ENCODE results near the gene SLC25A23. TPM values are rescaled to one million over a fixed set of nuclear protein-coding genes. Genes with fewer than 3 reads are reported as not detected.
"Not testable (repeated sequence)": the region's sequence is repeated elsewhere in the genome, so short reads cannot be mapped to it uniquely, and the experiment has no call there.

The SLC25A23 gene
- total RNA-seq, 1 donor from 2014 or later, result 32.5 TPM

DNA sequence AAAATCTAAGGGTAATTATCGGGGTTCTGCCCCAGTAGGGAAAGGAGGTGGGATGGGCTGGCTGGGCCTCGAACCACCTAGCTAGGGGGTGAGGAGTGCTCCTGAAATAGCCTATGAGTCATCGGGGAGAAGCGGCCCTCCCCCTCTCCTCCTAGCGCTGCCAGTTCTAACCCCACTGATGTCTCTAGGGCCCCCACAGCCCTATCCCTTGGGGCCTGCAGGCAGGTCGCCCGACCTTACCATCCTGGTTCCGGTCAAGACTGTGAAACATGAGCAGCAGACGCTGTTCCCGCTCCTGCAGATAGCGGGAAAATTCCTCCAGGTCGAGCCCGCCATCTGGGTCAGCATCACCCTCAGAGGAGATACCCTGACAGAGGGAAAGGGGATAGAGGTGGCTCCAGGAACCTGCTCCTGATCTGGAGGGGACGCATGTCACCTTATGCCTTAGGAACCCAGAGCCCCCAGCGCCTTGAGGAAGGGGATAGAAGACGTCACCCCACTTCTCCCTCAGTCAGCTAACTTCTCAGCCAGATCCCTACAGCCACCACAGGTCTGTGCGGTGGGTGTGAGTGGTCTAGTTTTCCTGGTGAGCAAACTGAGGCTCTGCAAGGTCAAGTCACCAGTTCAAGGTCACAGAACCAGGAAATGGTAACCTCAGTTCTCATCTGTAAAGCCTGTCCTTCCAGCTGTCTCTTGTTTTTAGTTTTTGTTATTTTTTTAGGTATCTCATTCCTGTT lies 1.5 kb downstream of the SLC25A23 start:
- no peak for DNase-seq (ENCODE audit: low read depth, low spot score)

DNA sequence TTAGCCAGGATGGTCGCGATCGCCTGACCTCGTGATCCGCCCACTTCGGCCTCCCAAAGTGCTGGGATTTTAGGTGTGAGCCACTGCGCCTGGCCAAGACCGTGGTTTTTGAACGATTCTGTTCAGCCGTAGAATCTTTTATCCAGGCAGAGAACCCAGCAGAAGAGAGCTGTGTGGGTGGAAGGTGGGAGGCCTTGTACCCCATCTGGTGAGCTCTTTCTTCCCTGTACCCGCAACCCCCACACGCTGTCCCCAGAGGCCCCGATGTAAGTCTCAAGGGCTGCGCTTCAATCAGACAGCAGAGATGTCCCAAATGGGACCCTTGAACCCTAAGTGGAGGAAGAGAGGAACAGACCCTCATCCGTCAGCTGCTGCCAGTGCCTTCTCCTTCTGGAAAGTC lies 3.7 kb downstream of the SLC25A23 start:
- no peak for DNase-seq (ENCODE audit: low read depth, low spot score)

GRCh38 chr19:6453951-6454565 lies 5.5 kb downstream of the SLC25A23 start:
- DNase-seq (ENCODE audit: low read depth, low spot score), result no peak

DNA sequence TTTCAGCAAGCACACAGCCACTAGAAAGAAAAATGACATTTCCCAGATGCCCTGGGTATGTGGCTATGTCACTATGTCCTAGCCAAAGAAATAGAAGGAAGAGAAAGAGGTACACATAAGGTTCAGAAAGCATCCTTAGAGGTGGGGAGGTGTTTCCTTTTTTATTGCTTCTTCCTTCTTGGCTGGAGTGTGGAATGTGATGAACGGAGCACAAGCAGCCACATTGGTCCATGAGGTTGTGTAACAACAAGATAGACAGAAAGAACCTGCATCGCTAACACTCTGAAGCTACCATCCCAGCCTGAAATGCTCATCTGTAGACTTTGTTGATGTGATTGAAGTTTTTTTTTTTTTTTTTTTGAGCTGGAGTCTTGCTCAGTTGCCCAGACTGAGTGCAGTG lies 6.7 kb downstream of the SLC25A23 start:
- DNase-seq (ENCODE audit: low read depth, low spot score), result no peak

- DNase-seq (ENCODE audit: low read depth, low spot score), result no peak
Observed at GRCh38 chr19:6452223-6452614, 7.4 kb downstream of the SLC25A23 start.

DNA sequence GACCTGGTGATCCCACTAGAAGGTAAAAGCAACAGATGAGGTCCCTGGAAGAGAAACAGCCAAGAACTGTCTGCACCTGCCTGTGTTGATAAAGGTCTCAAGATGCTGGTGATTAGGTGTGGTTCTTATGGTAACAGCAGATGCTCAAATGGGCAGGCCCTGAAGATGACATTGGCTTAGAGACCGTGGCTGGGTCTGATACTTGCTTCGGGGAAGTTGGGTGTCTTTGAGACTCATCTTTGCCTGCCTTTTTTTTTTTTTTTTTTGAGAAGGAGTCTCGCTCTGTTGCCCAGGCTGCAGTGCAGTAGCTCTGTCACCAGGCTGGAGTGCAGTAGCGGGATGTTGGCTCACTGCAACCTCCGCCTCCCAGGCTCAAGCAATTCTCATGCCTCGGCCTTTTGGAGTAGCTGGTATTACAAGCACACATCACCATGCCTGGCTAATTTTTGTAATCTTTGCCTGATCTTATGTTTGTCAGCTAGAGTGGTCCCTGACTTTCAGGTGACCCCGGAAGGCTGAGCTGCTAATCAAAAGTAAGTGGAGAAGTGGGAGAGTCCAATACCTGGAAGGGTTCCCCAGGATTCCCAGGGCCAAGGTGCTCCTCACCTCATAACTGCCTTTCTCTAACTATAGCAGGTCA lies 7.9 kb downstream of the SLC25A23 start:
- no peak for DNase-seq (ENCODE audit: low read depth, low spot score)

GRCh38 chr19:6450166-6450565 lies 9.4 kb downstream of the SLC25A23 start:
- no peak for DNase-seq (ENCODE audit: low read depth, low spot score)

GRCh38 chr19:6448045-6448444 lies 11.5 kb downstream of the SLC25A23 start:
- no peak for DNase-seq (ENCODE audit: low read depth, low spot score)

DNA sequence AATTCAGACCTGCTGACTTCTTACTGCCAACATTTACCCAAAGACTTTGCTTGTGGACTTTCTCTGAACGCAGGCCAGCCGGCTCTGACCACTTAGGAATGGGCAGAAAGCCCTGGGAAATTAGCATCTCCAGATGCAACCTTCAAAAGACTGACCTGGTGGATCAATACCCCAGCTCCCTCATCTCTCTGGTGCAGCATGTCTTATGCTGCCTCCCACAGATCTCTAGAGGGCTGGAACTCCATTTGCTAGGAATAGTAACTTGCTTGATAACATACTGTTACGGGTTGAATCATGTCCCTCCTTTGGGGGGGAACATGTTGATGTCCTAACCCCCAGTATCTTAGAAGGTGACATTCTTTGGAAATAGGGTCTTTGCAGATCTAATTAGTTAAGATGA lies 13.1 kb downstream of the SLC25A23 start:
- DNase-seq (ENCODE audit: low read depth, low spot score), result no peak

GRCh38 chr19:6443986-6444385 lies 15.6 kb downstream of the SLC25A23 start:
- DNase-seq (ENCODE audit: low read depth, low spot score), result no peak

GRCh38 chr19:6442087-6442688 lies 17.4 kb downstream of the SLC25A23 start:
- no peak for DNase-seq (ENCODE audit: low read depth, low spot score)

- DNase-seq (ENCODE audit: low read depth, low spot score), result no peak
Observed at GRCh38 chr19:6440905-6441304, 18.7 kb downstream of the SLC25A23 start.

GRCh38 chr19:6439743-6440142 lies 19.8 kb downstream of the SLC25A23 start:
- DNase-seq (ENCODE audit: low read depth, low spot score), result no peak

DNA sequence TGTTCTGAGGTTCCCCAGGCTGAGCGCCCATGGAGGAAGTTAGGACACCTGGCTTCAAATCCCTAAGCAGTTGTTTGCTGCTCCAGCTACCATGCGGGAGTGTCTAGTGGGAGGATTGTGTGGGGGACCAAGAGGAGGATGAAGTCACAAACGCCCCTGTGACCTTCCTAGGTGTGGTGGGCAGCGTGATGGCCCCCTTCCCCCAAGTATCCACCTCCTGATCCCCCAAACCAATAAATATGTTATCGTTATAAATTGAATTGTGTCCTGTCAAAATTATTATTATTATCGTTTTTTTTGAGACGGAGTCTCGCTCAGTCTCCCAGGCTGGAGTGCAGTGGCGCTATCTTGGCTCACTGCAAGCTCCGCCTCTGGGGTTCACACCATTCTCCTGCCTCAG lies 25.9 kb downstream of the SLC25A23 start, which contains the start of gene SLC25A41:
SLC25A41 (minus strand) TSS at position 101 of the 400 bp plus-strand sequence; CDS start at position 31, 70 bp downstream.
- no peak for DNase-seq (ENCODE audit: low read depth, low spot score)

DNA sequence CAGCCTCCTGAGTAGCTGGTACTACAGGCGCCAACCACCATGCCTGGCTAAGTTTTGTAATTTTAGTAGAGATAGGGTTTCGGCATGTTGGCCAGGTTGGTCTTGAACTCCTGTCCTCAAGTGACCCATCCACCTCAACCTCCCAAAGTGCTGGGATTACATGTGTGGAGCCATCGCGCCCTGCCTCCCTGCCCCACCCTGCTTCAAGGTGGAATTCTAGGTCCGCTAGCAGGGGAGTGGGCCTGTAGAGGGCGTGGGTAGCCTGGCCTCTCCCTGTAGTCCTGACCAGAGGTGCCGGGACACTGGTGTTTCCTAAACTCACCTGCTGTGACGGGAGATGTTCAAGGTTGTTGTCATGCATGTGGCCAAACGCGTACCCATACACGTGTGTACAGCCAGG lies 26.4 kb downstream of the SLC25A23 start:
- DNase-seq (ENCODE audit: low read depth, low spot score), result no peak

DNA sequence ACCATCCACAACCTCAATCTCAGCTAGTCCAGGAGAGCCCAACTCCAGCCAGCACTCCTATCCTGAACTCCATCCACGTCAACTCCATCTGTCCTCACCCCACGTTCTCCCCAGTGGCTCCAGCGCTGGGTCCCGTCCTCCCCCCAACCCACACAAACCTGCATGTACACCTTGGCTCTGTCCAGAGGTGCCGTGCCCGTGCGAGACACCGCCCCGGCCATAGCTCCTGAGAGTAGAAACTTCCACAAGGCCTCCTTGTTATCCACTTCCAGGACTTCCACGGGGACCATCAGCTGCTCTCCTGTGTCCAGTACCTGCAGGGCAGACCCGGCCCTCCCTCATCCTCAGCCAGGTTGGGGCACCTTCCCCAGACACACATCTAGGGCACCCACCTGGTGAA lies 27.7 kb downstream of the SLC25A23 start:
- no peak for DNase-seq (ENCODE audit: low read depth, low spot score)

DNA sequence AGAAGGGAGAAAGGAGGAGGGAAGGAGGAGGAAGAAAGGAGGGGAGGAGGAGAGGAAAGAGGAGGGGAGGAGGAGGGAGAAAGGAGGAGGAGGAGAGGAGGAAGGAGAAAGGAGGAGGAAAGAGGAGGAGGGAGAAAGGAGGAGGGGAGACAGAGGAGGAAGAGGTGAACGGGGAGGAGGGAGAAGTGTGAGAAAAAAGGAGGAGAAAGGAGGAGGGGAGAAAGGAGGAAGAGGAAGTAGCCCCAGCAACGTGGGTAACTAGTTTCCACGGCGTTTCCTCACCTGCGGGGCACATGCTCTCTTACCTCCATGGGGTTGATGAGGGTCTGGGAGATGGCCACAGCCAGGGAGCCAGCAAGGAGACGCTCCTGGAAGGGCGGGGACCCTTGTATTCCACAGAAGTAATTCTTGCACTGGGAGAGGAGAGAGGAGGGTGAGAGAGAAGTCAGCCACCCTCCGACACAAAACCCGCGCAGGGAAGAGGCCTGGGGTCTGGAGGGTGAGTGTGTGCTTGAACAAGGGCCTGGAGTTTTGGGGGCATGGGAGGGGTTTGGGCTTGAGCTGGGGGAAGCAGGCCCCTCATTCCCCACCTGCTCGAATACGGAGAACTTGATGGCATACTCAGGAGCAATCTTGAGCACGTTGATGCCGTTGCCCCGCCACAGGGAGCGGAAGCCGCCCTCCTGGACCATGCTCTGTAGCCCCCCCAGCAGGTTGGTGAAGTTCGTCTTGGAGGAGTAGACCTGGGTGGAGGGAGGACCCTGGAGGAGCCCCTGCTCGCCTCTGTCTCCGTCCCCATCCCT lies 30.0 kb downstream of the SLC25A23 start:
- no peak for DNase-seq (ENCODE audit: low read depth, low spot score)

DNA sequence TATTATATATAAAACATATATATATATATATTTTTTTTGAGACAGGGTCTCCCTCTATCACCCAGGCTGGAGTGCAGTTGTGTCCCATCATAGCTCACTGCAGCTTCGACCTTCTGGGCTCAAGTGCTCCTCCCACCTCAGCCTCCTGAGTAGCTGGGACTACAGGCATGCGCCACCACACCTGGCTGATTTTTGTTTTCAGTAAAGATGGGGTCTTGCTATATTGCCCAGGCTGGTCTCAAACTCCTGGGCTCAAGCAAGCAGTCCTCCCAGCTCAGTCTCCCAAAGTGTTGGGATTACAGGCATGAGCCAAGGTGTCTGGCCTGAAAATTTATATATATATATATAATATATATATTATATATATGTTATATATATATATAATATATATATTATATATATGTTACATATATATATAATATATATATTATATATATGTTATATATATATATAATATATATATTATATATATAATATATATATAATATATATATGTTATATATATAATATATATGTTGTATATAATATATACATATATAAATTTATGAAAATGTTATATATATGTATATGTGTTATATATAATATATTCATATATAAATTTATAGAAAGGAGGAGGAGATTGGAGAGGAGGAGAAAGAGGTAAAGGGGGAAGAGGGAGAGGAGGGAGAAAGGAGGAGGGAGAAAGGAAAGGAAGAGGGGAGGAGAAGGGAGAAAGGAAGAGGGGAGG lies 30.7 kb downstream of the SLC25A23 start:
- not testable (repeated sequence) for DNase-seq (ENCODE audit: low read depth, low spot score)

GRCh38 chr19:6427131-6427530 lies 32.5 kb downstream of the SLC25A23 start:
- no peak for DNase-seq (ENCODE audit: low read depth, low spot score)

- DNase-seq (ENCODE audit: low read depth, low spot score), result no peak
Observed at GRCh38 chr19:6425732-6426620, 33.6 kb downstream of the SLC25A23 start.

All from pulmonary artery endothelial cell (primary cell).